ENCODE measurements around the gene ADAMTS17.
A peak's percentile ranks its signal among the peaks of the same experiment; 100 is the strongest.

Gene ADAMTS17

DNA sequence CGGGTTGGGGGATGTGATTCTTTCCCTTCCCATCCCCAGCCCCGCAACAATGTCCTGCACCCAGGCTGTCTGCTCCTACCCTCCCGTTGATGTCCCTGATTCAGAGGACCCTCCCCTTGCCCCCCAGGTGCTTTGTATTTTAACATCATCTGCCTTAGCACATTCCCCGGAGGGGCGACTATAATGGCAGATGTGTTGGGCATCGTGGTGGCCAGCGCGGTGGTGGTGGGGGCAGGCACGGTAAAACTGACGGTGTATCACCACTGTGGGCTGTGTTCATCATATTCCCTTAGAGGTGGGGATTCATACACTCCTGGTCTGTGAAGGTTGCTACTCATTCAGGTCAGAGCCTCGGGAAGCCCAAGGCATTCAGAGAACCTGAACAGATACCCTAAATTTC lies 173.0 kb downstream of the ADAMTS17 start:
- H3K4me3 Mint-ChIP-seq, result no peak overlapping the region
- H3K36me3 Mint-ChIP-seq (ENCODE audit: low read depth), result no peaks in the 10 kb centered on the region
- peaks cover 15% of the 10 kb centered on the region for H3K4me1 Mint-ChIP-seq
- no peak for DNase-seq
- peaks cover 3% of the 10 kb centered on the region for H3K27me3 Mint-ChIP-seq (ENCODE audit: low read depth, poor library complexity)
- TF ChIP-seq CTCF (IDR thresholded peaks at IDR 0.05), result no peak
- H3K27ac Mint-ChIP-seq, result no peak overlapping the region
- peaks cover 6% of the 10 kb centered on the region for H3K9me3 Mint-ChIP-seq

DNA sequence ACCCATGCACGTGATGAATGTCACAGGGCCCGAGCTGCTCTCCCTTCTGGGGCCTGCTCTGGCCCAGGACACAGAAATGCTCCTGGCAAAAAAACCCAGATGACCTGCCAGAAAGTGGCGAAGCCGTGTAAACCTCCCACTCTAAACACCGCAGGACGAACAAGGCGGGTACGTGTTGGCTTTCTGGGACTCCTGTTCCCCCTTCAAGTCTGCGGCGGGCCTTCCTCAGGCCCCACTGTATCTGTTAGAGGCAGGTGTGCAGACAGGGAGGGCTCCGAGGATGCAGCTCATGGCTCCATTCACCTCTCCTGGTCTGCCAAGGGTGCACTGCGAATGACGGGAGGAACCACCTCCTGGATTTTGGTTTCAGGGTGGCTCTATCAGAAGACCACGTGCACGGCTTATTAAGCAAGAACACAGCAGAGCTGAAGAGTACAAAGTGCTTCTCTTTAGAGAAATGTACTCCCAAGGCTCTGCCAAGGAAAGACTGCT lies 173.8 kb downstream of the ADAMTS17 start:
- H3K9me3 Mint-ChIP-seq, result peaks cover 6% of the 10 kb centered on the region
- H3K4me1 Mint-ChIP-seq, result peaks cover 15% of the 10 kb centered on the region
- H3K27ac Mint-ChIP-seq, result peak overlapping the region; percentile 79
- no peaks in the 10 kb centered on the region for H3K36me3 Mint-ChIP-seq (ENCODE audit: low read depth)
- peaks cover 7% of the 10 kb centered on the region for H3K27me3 Mint-ChIP-seq (ENCODE audit: low read depth, poor library complexity)
- no peak for TF ChIP-seq CTCF (IDR thresholded peaks at IDR 0.05)
- DNase-seq, result no peak
- no peak overlapping the region for H3K4me3 Mint-ChIP-seq

GRCh38 chr15:100166313-100166712 lies 175.5 kb downstream of the ADAMTS17 start:
- Mint-ChIP-seq H3K27ac (no peak overlapping the region), H3K9me3 (no peaks in the 10 kb centered on the region), H3K4me3 (no peak overlapping the region), H3K36me3 (ENCODE audit: low read depth) (no peaks in the 10 kb centered on the region), H3K27me3 (ENCODE audit: low read depth, poor library complexity) (peaks cover 7% of the 10 kb centered on the region), H3K4me1 (peaks cover 15% of the 10 kb centered on the region)
- TF ChIP-seq CTCF (IDR thresholded peaks at IDR 0.05), result no peak
- no peak for DNase-seq

DNA sequence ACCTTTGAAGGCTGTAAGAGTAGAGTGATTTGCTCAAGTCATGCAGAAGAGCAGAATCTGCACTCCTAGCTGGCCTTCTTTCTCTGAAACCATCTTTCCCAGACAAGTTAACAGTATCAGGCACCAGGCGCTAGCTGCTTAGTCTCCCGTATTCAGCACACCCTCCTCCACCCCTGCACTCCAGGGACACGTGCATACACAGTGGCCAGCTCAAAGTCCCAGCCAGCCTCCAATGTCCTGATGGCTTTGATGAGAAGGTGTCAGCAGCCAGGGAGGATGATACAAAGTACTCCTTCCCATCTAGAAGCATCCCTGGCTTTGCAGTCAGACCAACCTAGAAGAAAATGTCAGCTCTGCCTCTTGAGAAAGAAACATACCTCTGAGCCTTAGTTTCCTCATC lies 177.8 kb downstream of the ADAMTS17 start:
- no peak for DNase-seq
- H3K36me3 Mint-ChIP-seq (ENCODE audit: low read depth), result no peaks in the 10 kb centered on the region
- no peak for TF ChIP-seq CTCF (IDR thresholded peaks at IDR 0.05)
- peaks cover 24% of the 10 kb centered on the region for H3K4me1 Mint-ChIP-seq
- H3K9me3 Mint-ChIP-seq, result no peaks in the 10 kb centered on the region
- H3K27ac Mint-ChIP-seq, result no peak overlapping the region
- H3K27me3 Mint-ChIP-seq (ENCODE audit: low read depth, poor library complexity), result peaks cover 10% of the 10 kb centered on the region
- no peak overlapping the region for H3K4me3 Mint-ChIP-seq

GRCh38 chr15:100160953-100161352 lies 180.8 kb downstream of the ADAMTS17 start:
- Mint-ChIP-seq H3K4me1 (peaks cover 27% of the 10 kb centered on the region), H3K9me3 (no peaks in the 10 kb centered on the region), H3K27ac (peak overlapping the region; percentile 85), H3K4me3 (no peak overlapping the region), H3K36me3 (ENCODE audit: low read depth) (no peaks in the 10 kb centered on the region), H3K27me3 (ENCODE audit: low read depth, poor library complexity) (peaks cover 10% of the 10 kb centered on the region)
- TF ChIP-seq CTCF (IDR thresholded peaks at IDR 0.05), result no peak
- no peak for DNase-seq

DNA sequence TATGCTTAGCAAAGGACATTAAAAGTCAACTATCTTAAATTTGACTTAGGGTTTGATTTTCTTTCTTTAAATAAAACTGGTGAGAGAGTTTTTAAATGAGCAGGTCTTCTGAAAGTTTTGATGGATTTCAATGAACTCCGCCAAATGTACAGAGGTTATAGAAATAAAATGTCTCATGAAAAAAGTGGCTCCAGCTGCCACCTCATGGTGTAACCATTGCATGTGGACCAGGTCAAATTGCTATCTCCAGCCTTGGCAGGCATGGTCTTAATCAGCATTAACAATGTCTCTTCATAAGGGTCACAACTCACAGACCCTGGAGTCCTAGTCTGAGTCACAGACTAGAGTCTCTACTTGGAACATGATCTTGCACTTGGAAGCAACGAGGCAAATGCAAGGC lies 182.3 kb downstream of the ADAMTS17 start:
- Mint-ChIP-seq H3K27me3 (ENCODE audit: low read depth, poor library complexity) (peaks cover 7% of the 10 kb centered on the region), H3K36me3 (ENCODE audit: low read depth) (no peaks in the 10 kb centered on the region), H3K27ac (no peak overlapping the region), H3K9me3 (no peaks in the 10 kb centered on the region), H3K4me1 (peaks cover 27% of the 10 kb centered on the region), H3K4me3 (no peak overlapping the region)
- no peak for DNase-seq
- TF ChIP-seq CTCF (IDR thresholded peaks at IDR 0.05), result no peak
